ENCODE data around the gene KLHDC1. TPM values are rescaled to one million over a fixed set of nuclear protein-coding genes. Genes with fewer than 3 reads are reported as not detected.
"Not testable (repeated sequence)": the region's sequence is repeated elsewhere in the genome, so short reads cannot be mapped to it uniquely, and the experiment has no call there.

The KLHDC1 gene
- total and polyA plus RNA-seq, 3 experiments from 2014 or later = 1.6 to 2.7 (median 2.0) TPM

- not testable (repeated sequence) for H3K27me3 ChIP-seq (ENCODE audit: insufficient read depth, low read length, poor library complexity, severe bottlenecking); H3K27me3 Mint-ChIP-seq; H3K27ac ChIP-seq (ENCODE audit: low read depth, low read length); DNase-seq; H3K36me3 Mint-ChIP-seq; H3K9me3 ChIP-seq (ENCODE audit: low read length); H3K36me3 ChIP-seq (ENCODE audit: insufficient read depth, low read length); H3K9me3 Mint-ChIP-seq
- H3K4me1 Mint-ChIP-seq = peaks cover 17 to 32% (median 28%) of the 10 kb centered on the region in 3 donors
- peak overlapping the region in 6 of 8 donors; percentile 54 to 97 (median 70) for H3K27ac Mint-ChIP-seq
- Histone ChIP-seq H3K4me1 (ENCODE audit: insufficient read depth, low read length) (peaks cover 19% of the 10 kb centered on the region), H3K4me3 (ENCODE audit: low read length) (peak overlapping the region; percentile 43)
- peak overlapping the region; percentile 61 to 89 (median 78) for H3K4me3 Mint-ChIP-seq
- ChIA-PET CTCF (interaction anchor here (0.9 to 2.4 kb wide), 2 partner anchors 11 to 59 kb away, joined by 4 to 6 read pairs; partner anchors contain the start of gene DNAAF2), POLR2A (interaction anchor here (0.6 to 2.4 kb wide), 4 partner anchors 23 to 158 kb away, joined by 3 to 17 read pairs (median 7); partner anchors contain the start of genes DNAAF2 and KLHDC2)
Observed at GRCh38 chr14:49693735-49694124, 810 bp downstream of the KLHDC1 start.

GRCh38 chr14:49702725-49703124 lies 9.8 kb downstream of the KLHDC1 start:
- Histone ChIP-seq H3K4me3 (ENCODE audit: low read length) (no peak overlapping the region), H3K27ac (ENCODE audit: low read depth, low read length) (no peak overlapping the region), H3K4me1 (ENCODE audit: insufficient read depth, low read length) (no peaks in the 10 kb centered on the region), H3K36me3 (ENCODE audit: insufficient read depth, low read length) (no peaks in the 10 kb centered on the region), H3K27me3 (ENCODE audit: insufficient read depth, low read length, poor library complexity, severe bottlenecking) (no peaks in the 10 kb centered on the region), H3K9me3 (ENCODE audit: low read length) (no peaks in the 10 kb centered on the region)
- no peak overlapping the region for H3K4me3 Mint-ChIP-seq
- H3K36me3 Mint-ChIP-seq = peaks cover 0 to 9% (median 6%) of the 10 kb centered on the region in 3 donors
- no peak for DNase-seq
- H3K4me1 Mint-ChIP-seq = peaks cover 6 to 21% (median 19%) of the 10 kb centered on the region in 3 donors
- no peaks in the 10 kb centered on the region for H3K9me3 Mint-ChIP-seq
- ChIA-PET CTCF (interaction anchor here (1.3 kb wide), 1 partner anchor 69 kb away, joined by 4 read pairs; no protein-coding TSS in a partner anchor), POLR2A (interaction anchor here (0.7 kb wide), 1 partner anchor 44 kb away, joined by 3 read pairs; no protein-coding TSS in a partner anchor)
- peak overlapping the region in 1 of 8 donors; percentile 73 for H3K27ac Mint-ChIP-seq
- no peaks in the 10 kb centered on the region for H3K27me3 Mint-ChIP-seq

DNA sequence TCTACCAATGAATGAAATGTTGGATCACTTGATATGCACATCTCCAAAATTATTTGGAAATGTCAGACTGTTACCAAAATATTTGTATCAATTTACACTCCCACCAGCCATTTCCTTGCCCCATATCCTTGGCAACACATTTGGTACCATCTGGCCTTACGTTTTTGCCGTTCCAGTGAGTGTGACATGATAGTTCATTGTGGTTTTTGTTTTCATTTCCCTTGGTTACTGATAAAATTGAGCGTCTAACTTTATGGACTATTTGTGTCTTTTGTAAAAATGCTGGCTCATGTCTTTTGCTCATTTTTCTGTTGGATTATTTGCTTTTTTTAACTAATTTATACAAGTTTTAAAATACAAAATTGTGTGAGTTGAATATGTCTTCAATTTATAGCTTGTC lies 11.0 kb downstream of the KLHDC1 start:
- H3K36me3 Mint-ChIP-seq = peaks cover 0 to 9% (median 6%) of the 10 kb centered on the region in 3 donors
- ChIA-PET CTCF (no interaction called here), POLR2A (no interaction called here)
- Histone ChIP-seq H3K4me3 (ENCODE audit: low read length) (no peak overlapping the region), H3K9me3 (ENCODE audit: low read length) (no peaks in the 10 kb centered on the region), H3K36me3 (ENCODE audit: insufficient read depth, low read length) (no peaks in the 10 kb centered on the region), H3K27ac (ENCODE audit: low read depth, low read length) (no peak overlapping the region), H3K27me3 (ENCODE audit: insufficient read depth, low read length, poor library complexity, severe bottlenecking) (no peaks in the 10 kb centered on the region), H3K4me1 (ENCODE audit: insufficient read depth, low read length) (no peaks in the 10 kb centered on the region)
- H3K27ac Mint-ChIP-seq = peak overlapping the region in 2 of 8 donors; percentile 47 to 90
- no peaks in the 10 kb centered on the region for H3K9me3 Mint-ChIP-seq
- H3K4me1 Mint-ChIP-seq = peaks cover 6 to 21% (median 19%) of the 10 kb centered on the region in 3 donors
- no peaks in the 10 kb centered on the region for H3K27me3 Mint-ChIP-seq
- no peak overlapping the region for H3K4me3 Mint-ChIP-seq
- DNase-seq = no peak

DNA sequence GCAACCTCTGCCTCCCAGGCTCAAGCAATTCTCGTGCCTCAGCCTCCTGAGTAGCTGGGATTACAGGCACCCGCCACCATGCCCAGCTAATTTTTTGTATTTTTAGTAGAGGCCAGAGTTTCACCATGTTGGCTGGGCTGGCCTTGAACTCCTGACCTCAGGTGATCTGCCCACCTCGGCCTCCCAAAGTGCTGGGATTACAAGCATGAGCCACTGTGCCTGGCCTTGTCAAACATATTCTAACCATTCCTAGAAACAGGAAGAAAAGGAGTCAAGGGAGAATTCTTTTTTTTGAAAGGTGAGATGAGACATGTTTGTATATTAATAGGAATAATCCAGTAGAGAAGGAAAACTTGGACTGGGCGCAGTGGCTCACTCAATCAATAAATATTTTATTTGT lies 11.6 kb downstream of the KLHDC1 start:
- H3K36me3 ChIP-seq (ENCODE audit: insufficient read depth, low read length); H3K27me3 ChIP-seq (ENCODE audit: insufficient read depth, low read length, poor library complexity, severe bottlenecking); H3K9me3 ChIP-seq (ENCODE audit: low read length); H3K9me3 Mint-ChIP-seq; H3K4me3 Mint-ChIP-seq; DNase-seq; H3K4me3 ChIP-seq (ENCODE audit: low read length); POLR2A ChIA-PET; H3K27me3 Mint-ChIP-seq; H3K27ac ChIP-seq (ENCODE audit: low read depth, low read length); H3K4me1 ChIP-seq (ENCODE audit: insufficient read depth, low read length): not testable (repeated sequence)
- peaks cover 0 to 13% (median 5%) of the 10 kb centered on the region in 3 donors for H3K36me3 Mint-ChIP-seq
- CTCF ChIA-PET = interaction anchor here (1.5 kb wide), 1 partner anchor 11 kb away, joined by 4 read pairs; no protein-coding TSS in a partner anchor
- H3K27ac Mint-ChIP-seq = peak overlapping the region in 1 of 8 donors; percentile 3
- H3K4me1 Mint-ChIP-seq = peaks cover 6 to 21% (median 19%) of the 10 kb centered on the region in 3 donors

DNA sequence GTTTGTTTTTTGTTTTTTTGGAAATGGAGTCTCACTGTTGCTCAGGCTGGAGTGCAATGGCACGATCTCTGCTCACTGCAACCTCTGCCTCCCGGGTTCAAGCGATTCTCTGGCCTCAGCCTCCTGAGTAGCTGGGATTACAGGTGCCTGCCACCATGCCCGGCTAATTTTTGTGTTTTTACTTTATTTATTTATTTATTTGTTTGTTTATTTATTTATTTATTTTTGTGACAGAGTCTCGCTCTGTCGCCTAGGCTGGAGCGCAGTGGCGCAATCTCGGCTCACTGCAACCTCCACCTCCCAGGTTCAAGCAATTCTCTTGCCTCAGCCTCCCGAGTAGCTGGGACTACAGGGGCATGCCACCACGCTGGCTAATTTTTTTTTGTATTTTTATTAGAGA lies 18.1 kb downstream of the KLHDC1 start:
- H3K4me1 ChIP-seq (ENCODE audit: insufficient read depth, low read length); H3K27me3 Mint-ChIP-seq; H3K27me3 ChIP-seq (ENCODE audit: insufficient read depth, low read length, poor library complexity, severe bottlenecking); H3K9me3 ChIP-seq (ENCODE audit: low read length); H3K36me3 ChIP-seq (ENCODE audit: insufficient read depth, low read length); DNase-seq; H3K27ac ChIP-seq (ENCODE audit: low read depth, low read length); H3K4me3 ChIP-seq (ENCODE audit: low read length); POLR2A ChIA-PET; H3K9me3 Mint-ChIP-seq; H3K4me3 Mint-ChIP-seq: not testable (repeated sequence)
- Mint-ChIP-seq H3K36me3 (peaks cover 3 to 22% (median 6%) of the 10 kb centered on the region in 3 donors), H3K27ac (peak overlapping the region in 1 of 8 donors; percentile 57), H3K4me1 (peaks cover 0 to 12% (median 3%) of the 10 kb centered on the region in 3 donors)
- CTCF ChIA-PET = interaction anchor here (1.2 kb wide), 1 partner anchor 18 kb away, joined by 3 read pairs; the partner anchor contains the start of gene KLHDC1

DNA sequence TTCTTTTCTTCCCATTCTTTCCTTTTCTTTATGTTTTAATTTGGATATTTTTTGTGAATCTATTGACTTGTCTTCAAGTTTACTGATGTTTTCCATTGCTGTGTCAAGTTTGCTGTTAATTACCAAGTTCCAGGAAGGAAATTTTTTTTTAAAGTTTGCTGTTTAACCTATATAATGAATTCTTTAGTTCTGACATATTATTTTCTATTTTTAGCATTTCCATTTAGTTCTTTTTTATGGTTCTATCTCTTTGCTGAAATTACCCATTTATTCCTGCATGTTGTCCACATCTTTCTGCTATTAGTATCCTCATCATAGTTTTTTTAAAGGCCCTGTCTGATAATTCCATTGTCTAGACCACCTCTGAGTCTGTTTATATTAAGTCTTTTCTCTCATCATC lies 27.8 kb downstream of the KLHDC1 start:
- Mint-ChIP-seq H3K9me3 (peaks cover 0 to 8% (median 3%) of the 10 kb centered on the region in 5 donors), H3K27me3 (no peaks in the 10 kb centered on the region), H3K36me3 (peaks cover 29 to 54% (median 32%) of the 10 kb centered on the region in 3 donors), H3K4me3 (no peak overlapping the region), H3K27ac (no peak overlapping the region), H3K4me1 (no peaks in the 10 kb centered on the region)
- H3K9me3 ChIP-seq (ENCODE audit: low read length) = no peaks in the 10 kb centered on the region
- ChIA-PET POLR2A (no interaction called here), CTCF (no interaction called here)
- peaks cover 5% of the 10 kb centered on the region for H3K36me3 ChIP-seq (ENCODE audit: insufficient read depth, low read length)
- no peaks in the 10 kb centered on the region for H3K27me3 ChIP-seq (ENCODE audit: insufficient read depth, low read length, poor library complexity, severe bottlenecking)
- no peak overlapping the region for H3K4me3 ChIP-seq (ENCODE audit: low read length)
- no peak overlapping the region for H3K27ac ChIP-seq (ENCODE audit: low read depth, low read length)
- H3K4me1 ChIP-seq (ENCODE audit: insufficient read depth, low read length) = no peaks in the 10 kb centered on the region
- no peak for DNase-seq

DNA sequence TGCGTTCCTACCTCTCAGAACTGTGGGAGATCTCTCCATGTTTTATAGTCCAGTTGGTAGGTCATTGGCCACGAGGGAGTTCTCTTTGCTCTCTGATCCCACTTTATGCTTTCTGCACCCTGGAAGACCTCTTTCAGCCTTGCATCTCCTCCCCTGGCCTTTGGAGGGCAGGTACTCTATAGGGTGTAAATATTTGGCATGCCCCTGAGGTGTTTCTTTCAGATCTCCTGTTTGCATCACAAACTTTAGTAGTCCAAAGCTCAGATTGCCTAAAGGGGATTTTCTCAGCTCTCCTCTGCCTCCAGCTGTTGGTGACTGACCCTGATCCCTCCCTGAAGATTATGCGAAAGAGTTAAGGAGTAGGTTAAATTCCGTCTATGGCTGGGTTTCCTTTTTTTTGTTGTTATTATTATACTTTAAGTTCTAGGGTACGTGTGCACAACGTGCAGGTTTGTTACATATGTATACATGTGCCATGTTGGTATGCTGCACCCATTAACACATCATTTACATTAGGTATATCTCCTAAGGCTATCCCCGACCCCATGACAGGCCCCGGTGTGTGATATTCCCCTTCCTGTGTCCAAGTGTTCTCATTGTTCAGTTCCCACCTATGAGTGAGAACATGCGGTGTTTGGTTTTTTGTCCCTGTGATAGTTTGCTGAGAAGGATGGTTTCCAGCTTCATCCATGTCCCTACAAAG lies 29.0 kb downstream of the KLHDC1 start:
- H3K27ac ChIP-seq (ENCODE audit: low read depth, low read length); H3K4me3 Mint-ChIP-seq; H3K27me3 Mint-ChIP-seq; H3K36me3 ChIP-seq (ENCODE audit: insufficient read depth, low read length); DNase-seq; H3K27ac Mint-ChIP-seq; POLR2A ChIA-PET; CTCF ChIA-PET; H3K9me3 ChIP-seq (ENCODE audit: low read length); H3K4me3 ChIP-seq (ENCODE audit: low read length); H3K4me1 Mint-ChIP-seq; H3K4me1 ChIP-seq (ENCODE audit: insufficient read depth, low read length); H3K9me3 Mint-ChIP-seq; H3K27me3 ChIP-seq (ENCODE audit: insufficient read depth, low read length, poor library complexity, severe bottlenecking): not testable (repeated sequence)
- H3K36me3 Mint-ChIP-seq = peaks cover 26 to 59% (median 35%) of the 10 kb centered on the region in 3 donors

GRCh38 chr14:49727171-49727570 lies 34.3 kb downstream of the KLHDC1 start:
- Mint-ChIP-seq H3K27me3 (no peaks in the 10 kb centered on the region), H3K9me3 (no peaks in the 10 kb centered on the region), H3K4me1 (no peaks in the 10 kb centered on the region), H3K4me3 (no peak overlapping the region), H3K27ac (no peak overlapping the region), H3K36me3 (peaks cover 4 to 60% (median 22%) of the 10 kb centered on the region in 3 donors)
- Histone ChIP-seq H3K4me3 (ENCODE audit: low read length) (no peak overlapping the region), H3K27me3 (ENCODE audit: insufficient read depth, low read length, poor library complexity, severe bottlenecking) (no peaks in the 10 kb centered on the region), H3K4me1 (ENCODE audit: insufficient read depth, low read length) (no peaks in the 10 kb centered on the region), H3K36me3 (ENCODE audit: insufficient read depth, low read length) (peaks cover 5% of the 10 kb centered on the region), H3K27ac (ENCODE audit: low read depth, low read length) (no peak overlapping the region), H3K9me3 (ENCODE audit: low read length) (no peaks in the 10 kb centered on the region)
- POLR2A ChIA-PET = no interaction called here
- CTCF ChIA-PET = no interaction called here
- DNase-seq = no peak

Measured in CD8-positive, alpha-beta memory T cell (primary cell).